ENCODE results near the gene C14orf119.

C14orf119 gene

GRCh38 chr14:23095196-23096108 is at the start of gene C14orf119:
C14orf119 (plus strand) TSS chr14:23095505; CDS start chr14:23097659, 2,154 bp downstream.
- no peak for DNase-seq

- DNase-seq: no peak
Observed at GRCh38 chr14:23047034-23047634, 48.2 kb upstream of the C14orf119 start.

GRCh38 chr14:23047751-23048693 is 47.3 kb upstream of the C14orf119 start:
- DNase-seq: no peak

GRCh38 chr14:23049011-23049410 is 46.3 kb upstream of the C14orf119 start:
- no peak for DNase-seq

- no peak for DNase-seq
Observed at GRCh38 chr14:23051141-23052057, 43.9 kb upstream of the C14orf119 start.

- DNase-seq: no peak
Observed at GRCh38 chr14:23052182-23052623, 43.1 kb upstream of the C14orf119 start.

- no peak for DNase-seq
Observed at GRCh38 chr14:23052671-23053070, 42.6 kb upstream of the C14orf119 start.

GRCh38 chr14:23053426-23053825 is 41.9 kb upstream of the C14orf119 start:
- no peak for DNase-seq

GRCh38 chr14:23054000-23054811 is 41.1 kb upstream of the C14orf119 start:
- DNase-seq: no peak

GRCh38 chr14:23055147-23055550 is 40.2 kb upstream of the C14orf119 start:
- DNase-seq: no peak

GRCh38 chr14:23055621-23056144 is 39.6 kb upstream of the C14orf119 start:
- no peak for DNase-seq

- DNase-seq: no peak
Observed at GRCh38 chr14:23056145-23056955, 39.0 kb upstream of the C14orf119 start.

- no peak for DNase-seq
Observed at GRCh38 chr14:23056956-23057756, 38.1 kb upstream of the C14orf119 start, which contains the start of gene CDH24. CDH24 (minus strand) TSS chr14:23057520; CDS start chr14:23055733, 1,787 bp downstream.

GRCh38 chr14:23057757-23058653 is 37.3 kb upstream of the C14orf119 start:
- no peak for DNase-seq

- DNase-seq: no peak
Observed at GRCh38 chr14:23058654-23059504, 36.4 kb upstream of the C14orf119 start.

GRCh38 chr14:23060536-23061260 is 34.6 kb upstream of the C14orf119 start:
- DNase-seq: no peak

Measured in NCI-H2171 treated with DMSO at 0.1 percent for 48 hours (cell line).